HG03342 (cell line): ENCODE data around the gene NDUFA13.

Experiments
- ATAC-seq: cut with Tn5 transposase; IDR thresholded peaks from one replicate; pipeline ENCODE4 v1.9.1; 2021; ENCODE audit warnings: mild to moderate bottlenecking, moderate library complexity; ENCODE audit not compliant: unreplicated experiment

NDUFA13 gene

DNA sequence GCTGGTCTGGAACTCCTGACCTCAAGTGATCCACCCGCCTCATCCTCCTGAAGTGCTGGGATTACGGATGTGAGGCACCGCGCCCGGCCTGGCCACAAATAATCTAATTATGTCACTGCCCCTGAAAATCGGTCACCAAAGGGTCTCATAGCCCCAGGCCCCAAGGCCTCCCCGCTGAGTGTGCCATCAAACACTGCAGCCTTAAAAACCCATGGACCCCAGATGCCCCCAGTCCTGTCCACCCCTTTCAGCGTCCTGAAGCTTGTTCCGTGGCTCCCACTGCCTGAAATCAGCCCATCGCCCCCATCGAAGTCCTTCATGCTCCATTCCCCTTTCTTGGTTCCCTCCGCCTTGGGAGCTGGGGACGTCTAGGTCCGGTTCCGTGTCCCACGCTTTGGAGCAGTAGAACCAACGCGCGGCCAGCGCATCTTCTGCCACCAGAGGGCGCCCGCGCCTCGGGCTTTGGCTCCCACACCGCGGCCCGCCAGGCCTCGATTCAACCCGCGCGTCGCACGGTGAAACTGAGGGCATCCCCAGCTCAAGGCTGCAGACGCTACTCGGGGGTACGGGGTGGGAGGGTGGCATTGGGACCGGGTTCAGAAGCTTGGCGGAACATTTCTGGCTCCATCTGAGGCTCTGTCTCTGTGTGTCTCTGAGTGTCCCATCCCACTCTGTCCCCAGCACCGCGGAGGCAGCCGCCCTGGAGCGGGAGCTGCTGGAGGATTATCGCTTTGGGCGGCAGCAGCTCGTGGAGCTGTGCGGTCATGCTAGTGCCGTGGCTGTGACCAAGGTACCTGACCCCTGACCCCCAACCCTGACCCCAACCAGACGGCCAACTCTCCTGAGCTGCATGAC is 16.2 kb downstream of the NDUFA13 start:
- no peak for ATAC-seq

DNA sequence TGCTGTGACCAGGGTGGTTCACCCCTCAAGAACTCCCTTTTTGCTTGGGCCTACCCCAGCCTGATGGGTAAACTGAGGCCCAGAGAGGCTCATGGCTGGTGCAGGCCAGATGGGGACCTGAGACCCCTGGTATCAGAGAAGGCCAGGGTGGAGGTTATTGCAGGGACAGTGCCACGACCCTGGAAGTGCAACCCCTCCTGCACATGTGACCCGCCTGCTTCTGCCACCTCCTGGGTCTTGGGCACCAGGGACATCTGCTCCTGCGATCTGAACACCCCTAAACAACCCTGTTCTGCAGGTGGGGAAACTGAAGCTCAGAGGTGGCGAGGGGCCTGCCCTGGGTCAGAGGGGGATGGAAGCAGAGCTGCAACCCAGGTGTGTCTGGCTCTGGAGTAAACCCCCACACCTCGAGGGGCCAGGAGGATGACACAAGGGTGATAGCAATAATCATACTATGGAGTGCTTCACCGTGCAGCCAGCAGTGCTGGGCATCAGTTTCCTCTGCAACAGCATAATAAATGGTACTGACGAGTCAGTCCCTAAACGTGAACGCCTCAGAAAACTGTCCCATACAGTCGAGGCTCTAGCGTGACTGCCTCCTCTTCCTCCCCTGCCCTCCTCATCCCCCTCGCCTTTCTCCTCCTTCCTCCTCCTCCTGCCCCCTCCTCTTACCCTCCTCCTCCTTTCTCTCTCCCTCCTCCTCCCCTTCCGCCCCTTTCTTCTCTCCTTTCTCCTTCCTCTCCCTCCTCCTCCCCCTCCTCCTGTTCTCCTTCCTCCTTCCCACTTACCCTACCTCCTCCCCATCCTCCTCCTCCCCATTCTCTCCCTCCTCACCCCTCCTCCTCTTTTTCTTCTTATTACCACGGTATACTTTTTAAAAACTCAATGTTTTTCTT is 17.0 kb downstream of the NDUFA13 start:
- ATAC-seq: no peak

DNA sequence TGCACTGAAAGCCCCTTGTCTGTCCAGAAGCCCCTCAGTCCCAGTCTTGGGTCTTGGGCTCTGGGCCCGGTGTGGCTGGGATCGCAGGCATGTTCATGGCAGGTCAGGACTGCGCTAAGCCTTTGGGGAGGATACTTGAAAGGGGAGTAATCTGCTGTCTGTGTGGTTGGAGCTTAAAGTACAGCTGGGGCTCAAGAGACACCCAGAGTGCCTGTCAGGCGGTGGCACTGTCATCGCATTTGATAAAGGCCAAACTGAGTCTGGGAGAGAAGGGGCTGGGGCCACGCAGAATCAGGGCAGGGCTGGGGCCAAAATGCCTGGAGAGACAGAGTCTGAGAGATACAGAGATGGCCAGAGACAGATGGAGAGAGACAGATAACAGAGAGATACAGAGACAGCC is 17.8 kb downstream of the NDUFA13 start:
- no peak for ATAC-seq

DNA sequence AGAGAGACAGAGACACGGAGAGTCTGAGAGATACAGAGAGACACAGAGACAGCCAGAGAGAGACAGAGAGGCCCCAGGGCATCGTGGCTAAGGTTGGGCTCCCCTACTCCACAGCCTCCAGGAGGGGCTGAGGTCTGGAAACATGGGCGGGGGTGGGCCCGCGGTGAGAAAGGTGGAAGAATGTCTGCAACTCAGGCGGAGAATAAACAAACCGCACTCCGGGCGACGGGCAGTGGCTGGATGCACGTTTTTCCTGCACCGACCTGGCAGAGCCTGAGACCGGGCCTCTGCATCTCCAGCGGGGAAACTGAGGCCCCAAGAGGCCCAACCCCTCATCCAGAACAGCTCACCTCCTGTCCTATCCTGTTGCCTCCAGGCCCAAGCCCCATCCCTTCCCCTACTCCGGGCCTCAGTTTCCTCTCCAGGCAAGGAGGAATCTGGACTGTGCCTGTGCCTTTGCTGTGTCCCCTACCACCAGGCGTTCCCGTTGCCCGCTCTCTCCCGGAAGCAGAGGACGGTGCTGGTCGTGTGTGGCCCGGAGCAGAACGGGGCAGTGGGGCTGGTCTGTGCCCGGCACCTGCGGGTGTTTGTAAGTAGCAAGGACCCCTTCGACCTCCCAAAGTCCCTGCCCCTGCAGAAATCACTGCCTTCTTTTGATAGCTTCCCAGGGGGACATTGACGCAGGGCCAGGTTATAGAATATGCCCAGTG is 18.7 kb downstream of the NDUFA13 start:
- ATAC-seq: no peak

DNA sequence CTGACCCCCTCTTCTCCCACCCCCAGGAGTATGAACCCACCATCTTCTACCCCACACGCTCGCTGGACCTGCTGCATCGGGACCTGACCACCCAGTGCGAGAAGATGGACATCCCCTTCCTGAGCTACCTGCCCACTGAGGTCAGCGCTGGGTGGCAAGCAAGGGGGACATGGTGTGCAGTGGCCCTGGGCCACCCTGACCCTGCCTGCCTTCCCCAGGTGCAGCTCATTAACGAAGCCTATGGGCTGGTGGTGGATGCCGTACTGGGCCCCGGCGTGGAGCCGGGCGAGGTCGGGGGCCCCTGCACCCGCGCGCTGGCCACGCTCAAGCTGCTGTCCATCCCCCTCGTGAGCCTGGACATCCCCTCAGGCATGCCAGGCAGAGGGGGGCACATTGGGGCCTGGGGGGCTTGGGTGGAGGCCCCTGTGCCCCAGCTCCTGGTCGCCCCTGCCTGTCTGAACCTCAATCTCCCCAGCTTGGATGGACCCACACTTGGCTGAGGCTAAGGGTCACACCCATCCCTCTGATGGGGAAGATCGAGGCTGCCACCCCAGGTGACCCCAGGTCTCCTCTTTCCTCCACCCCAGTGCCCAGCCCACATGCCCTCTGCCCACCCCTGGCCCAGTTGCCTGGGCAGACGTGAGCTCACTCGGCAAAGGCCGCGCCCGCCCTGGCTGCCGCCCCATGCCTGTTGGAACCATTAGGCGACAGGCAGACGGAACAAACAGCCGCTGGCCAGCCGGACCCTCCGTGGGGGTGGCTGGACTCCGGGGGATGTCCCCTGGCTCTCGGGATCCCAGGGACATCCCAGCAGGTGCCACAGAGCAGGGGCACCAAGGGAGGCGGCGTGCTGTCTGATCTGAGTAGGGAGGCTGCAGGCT is 19.5 kb downstream of the NDUFA13 start:
- no peak for ATAC-seq

DNA sequence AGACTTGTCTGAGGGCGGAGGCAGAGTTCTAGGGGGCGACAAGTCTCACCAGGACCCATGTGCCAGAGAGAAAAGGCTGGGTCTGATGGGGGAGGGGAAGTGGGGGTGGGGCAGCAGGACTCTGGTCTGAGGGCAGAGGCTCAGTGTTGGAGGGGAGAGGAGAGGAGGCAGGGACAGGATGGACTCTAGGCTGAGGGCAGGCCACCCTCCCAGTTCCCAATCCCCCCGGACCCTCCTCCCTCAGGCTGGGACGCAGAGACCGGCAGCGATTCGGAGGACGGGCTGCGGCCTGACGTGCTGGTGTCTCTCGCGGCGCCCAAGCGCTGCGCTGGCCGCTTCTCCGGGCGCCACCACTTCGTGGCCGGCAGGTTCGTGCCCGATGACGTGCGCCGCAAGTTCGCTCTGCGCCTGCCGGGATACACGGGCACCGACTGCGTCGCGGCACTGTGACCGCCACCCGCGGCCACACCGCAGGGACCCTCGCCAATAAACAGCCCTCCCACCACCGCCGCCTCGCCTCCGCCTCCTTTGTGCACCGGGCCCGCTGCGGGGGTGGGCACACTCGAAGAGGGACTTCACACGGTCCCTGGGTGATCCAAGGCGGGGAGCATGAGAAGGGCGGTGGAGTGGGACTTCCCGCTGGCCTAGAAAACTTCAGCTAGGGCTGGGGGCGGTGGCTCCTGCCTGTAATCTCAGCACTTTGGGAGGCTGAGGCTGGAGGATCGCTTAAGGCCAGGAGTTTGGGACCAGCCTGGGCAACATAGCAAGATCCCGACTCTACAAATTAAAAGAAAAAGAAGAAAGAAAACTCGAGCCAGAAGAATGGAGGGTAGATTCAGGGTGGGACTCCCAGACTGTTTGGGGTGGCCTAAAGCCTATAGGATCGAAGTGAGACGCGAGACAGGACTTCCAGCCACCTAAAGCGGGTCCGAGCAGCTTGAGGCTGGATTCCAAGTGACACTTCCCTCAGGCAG is 21.3 kb downstream of the NDUFA13 start:
- ATAC-seq: no peak

DNA sequence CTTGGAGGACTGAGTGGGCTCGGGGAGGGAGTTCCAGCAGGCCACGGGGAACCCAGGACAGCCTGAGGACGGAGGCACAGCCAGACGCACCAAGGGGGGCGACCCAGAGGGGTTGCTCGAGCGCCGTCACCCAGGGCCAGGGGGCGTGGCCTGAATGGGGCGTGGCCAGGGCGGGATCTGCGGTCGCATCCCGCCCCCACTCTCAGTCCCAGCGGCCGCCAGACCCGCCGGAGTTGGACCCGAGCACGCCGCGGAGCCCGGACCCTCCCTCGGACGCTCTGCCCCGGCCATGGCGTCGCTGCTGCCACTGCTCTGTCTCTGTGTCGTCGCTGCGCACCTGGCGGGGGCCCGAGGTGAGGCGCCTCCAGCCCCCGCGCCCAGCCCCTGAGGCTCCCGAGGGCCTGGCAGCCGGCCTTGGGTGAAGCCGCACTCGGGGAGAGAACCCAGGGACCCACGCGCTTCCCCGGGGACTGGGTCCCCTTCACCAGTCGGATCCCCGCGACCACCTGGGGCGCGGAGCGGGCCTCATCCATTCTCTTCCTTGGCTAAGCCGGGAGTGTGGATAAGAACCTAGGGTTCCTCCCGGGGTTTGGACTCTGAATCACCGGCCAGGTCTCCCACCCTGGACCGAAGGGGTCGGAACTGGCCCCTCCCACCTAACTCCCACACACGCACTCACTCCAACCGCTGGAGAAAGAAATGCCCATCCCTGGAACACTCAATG is 22.2 kb downstream of the NDUFA13 start, which contains the start of gene CILP2:
TSS of gene CILP2 (plus strand) at position 205 of the 724 bp plus-strand sequence. CDS start at position 290, 85 bp downstream.
- ATAC-seq: no peak

DNA sequence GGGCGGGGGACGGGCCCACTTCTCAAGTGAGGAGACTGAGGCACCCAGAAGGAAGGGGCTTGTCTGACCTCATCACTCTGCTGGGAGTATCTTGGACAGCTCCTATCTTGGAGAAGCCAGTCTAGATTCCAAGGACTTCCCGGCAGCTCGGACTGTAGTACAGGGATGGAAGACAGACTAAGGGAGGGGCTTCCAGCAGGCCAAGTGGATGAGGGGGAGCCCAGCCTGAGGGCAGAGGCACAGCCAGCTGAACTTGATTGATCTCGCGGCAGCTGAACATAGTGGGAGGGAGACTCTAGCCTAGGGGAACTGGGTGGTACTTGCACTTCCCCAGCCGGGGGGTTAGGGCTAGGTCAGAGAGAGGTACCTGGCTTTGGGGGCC is 22.8 kb downstream of the NDUFA13 start:
- ATAC-seq: no peak

DNA sequence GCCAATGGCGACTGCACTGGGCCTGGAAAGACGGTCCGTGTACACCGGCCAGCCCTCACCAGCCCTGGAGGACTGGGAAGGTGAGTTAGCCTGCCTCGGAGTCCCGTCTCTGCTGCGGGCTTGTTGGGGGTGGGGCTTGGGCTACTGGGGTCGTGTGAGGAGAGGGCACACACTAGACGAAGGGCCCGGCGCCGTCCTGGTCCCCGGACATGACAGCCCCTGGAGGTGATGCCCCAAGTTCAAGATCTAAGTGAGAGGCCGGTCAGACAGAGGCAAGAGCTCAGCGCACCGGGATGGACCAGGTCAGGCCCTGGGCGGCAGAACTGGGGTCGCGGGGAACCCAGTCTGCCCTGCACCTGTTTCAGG is 23.7 kb downstream of the NDUFA13 start:
- ATAC-seq: no peak

DNA sequence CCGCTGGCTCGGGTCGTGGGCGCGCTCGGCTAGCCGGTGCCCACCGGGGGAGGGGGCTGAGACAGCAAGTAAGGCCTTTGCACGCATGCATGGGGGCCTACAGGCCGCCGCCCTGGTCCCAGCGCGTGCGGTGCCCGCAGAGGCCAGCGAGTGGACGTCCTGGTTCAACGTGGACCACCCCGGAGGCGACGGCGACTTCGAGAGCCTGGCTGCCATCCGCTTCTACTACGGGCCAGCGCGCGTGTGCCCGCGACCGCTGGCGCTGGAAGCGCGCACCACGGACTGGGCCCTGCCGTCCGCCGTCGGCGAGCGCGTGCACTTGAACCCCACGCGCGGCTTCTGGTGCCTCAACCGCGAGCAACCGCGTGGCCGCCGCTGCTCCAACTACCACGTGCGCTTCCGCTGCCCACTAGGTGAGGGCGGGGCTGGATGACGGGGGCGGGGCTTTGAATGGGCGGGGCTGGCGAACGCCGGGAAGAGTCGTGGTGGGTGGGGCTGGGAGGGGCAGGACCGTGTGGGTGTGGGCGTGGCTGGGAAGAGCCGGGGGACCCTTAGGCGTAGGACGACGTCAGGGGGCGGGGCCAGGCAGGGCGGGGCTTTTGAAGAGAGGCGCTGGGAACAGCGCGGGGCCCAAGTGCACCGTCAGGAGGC is 24.2 kb downstream of the NDUFA13 start:
- no peak for ATAC-seq

DNA sequence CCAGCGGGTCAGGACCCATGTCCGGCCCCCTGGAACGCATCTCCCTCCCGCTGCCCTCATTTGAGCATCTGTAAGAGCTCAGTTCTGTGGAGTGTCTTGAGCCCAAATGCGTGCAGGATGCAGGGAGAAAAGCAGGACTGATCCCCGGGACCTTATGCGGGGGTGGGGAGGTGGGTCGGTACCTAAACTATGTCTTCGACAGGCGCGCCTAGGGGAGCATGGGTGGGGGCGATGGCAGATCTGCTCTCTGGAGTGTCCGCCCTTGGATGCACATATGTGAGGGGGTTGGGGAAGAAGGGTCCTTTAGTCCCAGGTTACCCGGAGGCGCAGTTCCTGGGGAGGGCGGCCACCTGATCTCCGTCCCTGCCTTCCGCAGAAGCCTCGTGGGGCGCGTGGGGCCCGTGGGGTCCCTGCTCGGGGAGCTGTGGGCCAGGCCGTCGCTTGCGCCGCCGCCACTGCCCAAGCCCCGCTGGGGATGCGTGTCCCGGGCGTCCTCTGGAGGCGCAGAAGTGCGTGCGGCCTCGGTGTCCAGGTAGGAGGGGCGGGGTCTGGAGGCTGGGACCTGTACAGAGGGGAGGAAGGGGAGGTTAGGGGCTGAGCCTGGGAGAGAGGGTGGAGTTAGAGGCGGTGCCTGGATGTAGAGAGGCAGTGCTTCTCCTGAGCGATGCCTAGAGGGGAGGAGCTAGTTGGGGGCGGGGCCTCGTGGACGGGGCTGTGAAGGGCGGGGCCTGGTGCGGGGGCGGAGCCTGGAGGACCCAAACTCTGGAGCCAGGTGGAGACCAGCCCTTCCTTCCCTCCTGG is 24.9 kb downstream of the NDUFA13 start:
- ATAC-seq: no peak

DNA sequence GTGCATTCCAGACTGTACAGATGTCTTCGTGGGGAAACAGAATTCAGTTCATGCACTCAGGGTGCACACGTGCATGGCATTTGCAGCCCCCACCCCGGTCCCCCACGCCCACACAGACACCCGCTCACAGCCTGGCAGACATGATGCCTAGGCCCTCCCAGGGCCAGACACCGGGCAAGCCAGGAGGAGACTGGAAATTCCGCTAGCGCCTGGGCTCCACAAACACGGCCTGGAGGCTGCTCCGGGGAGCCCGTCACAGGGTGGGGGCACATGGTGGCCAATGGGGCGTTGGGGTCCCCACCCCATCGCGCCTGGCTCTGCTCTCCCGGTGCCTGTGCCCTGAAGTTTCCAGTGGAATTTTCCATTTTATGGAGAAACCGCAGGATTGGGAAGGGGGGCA is 25.6 kb downstream of the NDUFA13 start:
- no peak for ATAC-seq

DNA sequence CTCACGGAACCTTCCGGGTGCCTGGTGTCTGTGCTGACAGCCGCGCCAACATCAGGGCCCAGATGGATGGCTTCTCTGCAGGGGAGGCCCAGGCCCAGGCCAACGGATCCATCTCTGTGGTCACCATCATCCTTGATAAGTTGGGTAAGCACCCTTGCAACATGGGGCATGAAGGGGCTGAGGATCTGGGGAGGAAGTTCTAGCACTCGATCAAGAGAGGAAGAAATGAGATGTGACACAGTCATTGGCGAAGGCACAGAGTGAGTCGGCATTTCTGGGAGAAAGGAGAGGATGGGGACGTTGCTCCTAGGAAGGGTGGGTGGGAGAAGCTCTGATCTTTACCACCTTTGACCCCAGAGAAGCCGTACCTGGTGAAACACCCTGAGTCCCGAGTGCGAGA is 26.5 kb downstream of the NDUFA13 start:
- no peak for ATAC-seq

DNA sequence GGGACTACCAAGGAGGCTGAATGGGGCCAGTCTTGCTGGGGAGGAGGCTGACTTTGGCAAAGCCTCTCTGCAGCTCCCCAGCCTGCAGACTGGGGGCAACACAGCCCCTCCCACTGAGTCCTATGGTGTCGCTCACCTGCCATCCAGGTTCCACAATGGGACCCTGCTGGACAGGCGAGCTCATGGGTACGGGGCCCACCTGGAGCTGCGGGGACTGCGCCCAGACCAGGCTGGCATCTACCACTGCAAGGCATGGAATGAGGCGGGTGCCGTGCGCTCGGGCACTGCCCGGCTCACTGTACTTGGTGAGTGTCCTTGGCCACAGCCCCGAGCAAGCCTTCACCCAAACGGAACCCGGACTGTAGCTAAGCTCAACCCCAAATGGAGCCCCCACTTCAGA is 27.1 kb downstream of the NDUFA13 start:
- ATAC-seq: no peak

DNA sequence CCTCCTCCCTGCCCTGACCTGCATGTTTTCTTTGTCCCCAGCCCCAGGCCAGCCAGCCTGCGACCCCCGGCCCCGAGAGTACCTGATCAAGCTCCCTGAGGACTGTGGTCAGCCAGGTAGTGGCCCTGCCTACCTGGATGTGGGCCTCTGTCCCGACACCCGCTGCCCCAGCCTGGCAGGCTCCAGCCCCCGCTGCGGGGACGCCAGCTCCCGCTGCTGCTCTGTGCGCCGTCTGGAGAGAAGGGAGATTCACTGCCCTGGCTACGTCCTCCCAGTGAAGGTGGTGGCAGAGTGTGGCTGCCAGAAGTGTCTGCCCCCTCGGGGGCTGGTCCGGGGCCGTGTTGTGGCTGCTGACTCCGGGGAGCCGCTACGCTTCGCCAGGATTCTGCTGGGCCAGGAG is 27.6 kb downstream of the NDUFA13 start:
- ATAC-seq: no peak

DNA sequence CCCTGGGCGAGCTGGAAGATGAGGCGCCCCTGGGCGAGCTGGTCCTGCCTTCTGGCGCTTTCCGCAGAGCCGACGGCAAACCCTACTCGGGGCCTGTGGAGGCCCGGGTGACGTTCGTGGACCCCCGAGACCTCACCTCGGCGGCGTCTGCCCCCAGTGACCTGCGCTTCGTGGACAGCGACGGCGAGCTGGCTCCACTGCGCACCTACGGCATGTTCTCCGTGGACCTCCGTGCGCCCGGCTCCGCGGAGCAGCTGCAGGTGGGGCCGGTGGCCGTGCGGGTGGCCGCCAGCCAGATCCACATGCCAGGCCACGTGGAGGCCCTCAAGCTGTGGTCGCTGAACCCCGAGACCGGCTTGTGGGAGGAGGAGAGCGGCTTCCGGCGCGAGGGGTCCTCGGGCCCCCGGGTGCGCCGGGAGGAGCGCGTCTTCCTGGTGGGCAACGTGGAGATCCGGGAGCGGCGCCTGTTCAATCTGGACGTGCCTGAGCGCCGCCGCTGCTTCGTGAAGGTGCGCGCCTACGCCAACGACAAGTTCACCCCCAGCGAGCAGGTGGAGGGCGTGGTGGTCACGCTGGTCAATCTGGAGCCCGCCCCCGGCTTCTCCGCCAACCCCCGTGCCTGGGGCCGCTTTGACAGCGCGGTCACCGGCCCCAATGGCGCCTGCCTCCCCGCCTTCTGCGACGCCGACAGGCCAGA is 28.4 kb downstream of the NDUFA13 start:
- ATAC-seq: no peak
